Activated CD4-positive, alpha-beta T cell treated with anti-CD3 and anti-CD28 coated beads for 1 hour (primary cell): ENCODE measurements around the gene POU3F2.
A peak's percentile ranks its signal among the peaks of the same experiment; 100 is the strongest.

ENCODE experiments used
- DNase-seq: peaks from one replicate; pipeline ENCODE4 v3.0.0-alpha.2; 2020

The POU3F2 gene

GRCh38 chr6:98834060-98835031 lies at the start of gene POU3F2:
Gene POU3F2, plus strand, starts transcription at chr6:98834574. Its CDS starts 300 bp downstream, at chr6:98834874.
- peak; percentile 43 for DNase-seq

GRCh38 chr6:98787435-98787834 lies 46.9 kb upstream of the POU3F2 start:
- DNase-seq = no peak

GRCh38 chr6:98787961-98788360 lies 46.4 kb upstream of the POU3F2 start:
- no peak for DNase-seq

- no peak for DNase-seq
These were observed 40.0 kb upstream of the POU3F2 start for GRCh38 chr6:98794307-98794842.

- DNase-seq = no peak
These were observed 37.0 kb upstream of the POU3F2 start for GRCh38 chr6:98797217-98797994.

GRCh38 chr6:98800866-98801265 lies 33.5 kb upstream of the POU3F2 start:
- no peak for DNase-seq

- DNase-seq = no peak
These were observed 25.7 kb upstream of the POU3F2 start for GRCh38 chr6:98808541-98809210.

GRCh38 chr6:98812220-98812619 lies 22.2 kb upstream of the POU3F2 start:
- no peak for DNase-seq

GRCh38 chr6:98816799-98817198 lies 17.6 kb upstream of the POU3F2 start:
- DNase-seq = no peak

- DNase-seq = no peak
These were observed 12.5 kb upstream of the POU3F2 start for GRCh38 chr6:98821756-98822405.

GRCh38 chr6:98823428-98824161 lies 10.8 kb upstream of the POU3F2 start:
- no peak for DNase-seq

GRCh38 chr6:98824162-98824901 lies 10.0 kb upstream of the POU3F2 start:
- no peak for DNase-seq

GRCh38 chr6:98824902-98825599 lies 9.3 kb upstream of the POU3F2 start:
- no peak for DNase-seq

GRCh38 chr6:98825600-98826230 lies 8.7 kb upstream of the POU3F2 start:
- DNase-seq = no peak

GRCh38 chr6:98827295-98828159 lies 6.8 kb upstream of the POU3F2 start:
- no peak for DNase-seq

GRCh38 chr6:98828211-98828788 lies 6.1 kb upstream of the POU3F2 start:
- no peak for DNase-seq

- no peak for DNase-seq
These were observed 5.4 kb upstream of the POU3F2 start for GRCh38 chr6:98828941-98829411.

- DNase-seq = no peak
These were observed 4.2 kb upstream of the POU3F2 start for GRCh38 chr6:98830146-98830545.
